ENCODE measurements around the gene GOLGA2. TPM values are rescaled to one million over a fixed set of nuclear protein-coding genes. Genes with fewer than 3 reads are reported as not detected.

The GOLGA2 gene
- polyA plus RNA-seq, 1 experiment: 112 TPM

GRCh38 chr9:128293091-128293490, 17.3 kb upstream of the GOLGA2 start:
- ChIA-PET POLR2A (no interaction called here), CTCF (interaction anchor here (0.7 to 1.3 kb wide), 2 partner anchors 48 to 128 kb away, joined by 6 to 7 read pairs; partner anchors contain the start of gene CERCAM)
- H3K9me3 ChIP-seq (ENCODE audit: control insufficient read depth, insufficient read depth, low read length): no peaks in the 10 kb centered on the region
- no peaks in the 10 kb centered on the region for H3K27me3 ChIP-seq (ENCODE audit: control insufficient read depth, insufficient read depth, low read length)
- no peak overlapping the region for H3K27ac ChIP-seq (ENCODE audit: low read depth, low read length)
- H3K4me3 ChIP-seq (ENCODE audit: low read depth, low read length): no peak overlapping the region
- TF ChIP-seq CTCF (IDR thresholded peaks at IDR 0.05; ENCODE audit: low read depth, low read length): no peak
- no peak for DNase-seq (ENCODE audit: low read depth, low spot score)

GRCh38 chr9:128292009-128292408, 16.2 kb upstream of the GOLGA2 start:
- TF ChIP-seq CTCF (IDR thresholded peaks at IDR 0.05; ENCODE audit: low read depth, low read length): no peak
- no peak for DNase-seq (ENCODE audit: low read depth, low spot score)
- H3K4me3 ChIP-seq (ENCODE audit: low read depth, low read length): no peak overlapping the region
- POLR2A ChIA-PET: no interaction called here
- CTCF ChIA-PET: interaction anchor here (0.9 to 1.4 kb wide), 3 partner anchors 15 to 106 kb away, joined by 3 to 9 read pairs (median 3); no protein-coding TSS in a partner anchor
- no peaks in the 10 kb centered on the region for H3K27me3 ChIP-seq (ENCODE audit: control insufficient read depth, insufficient read depth, low read length)
- no peaks in the 10 kb centered on the region for H3K9me3 ChIP-seq (ENCODE audit: control insufficient read depth, insufficient read depth, low read length)
- H3K27ac ChIP-seq (ENCODE audit: low read depth, low read length): no peak overlapping the region

GRCh38 chr9:128288273-128289004, 12.6 kb upstream of the GOLGA2 start:
- ChIA-PET POLR2A (interaction anchor here (0.7 kb wide), 1 partner anchor 321 kb away, joined by 3 read pairs; no protein-coding TSS in a partner anchor), CTCF (interaction anchor here (1.2 kb wide), 1 partner anchor 132 kb away, joined by 3 read pairs; the partner anchor contains the start of gene CERCAM)
- Histone ChIP-seq H3K9me3 (ENCODE audit: control insufficient read depth, insufficient read depth, low read length) (no peaks in the 10 kb centered on the region), H3K4me3 (ENCODE audit: low read depth, low read length) (no peak overlapping the region), H3K27ac (ENCODE audit: low read depth, low read length) (no peak overlapping the region), H3K27me3 (ENCODE audit: control insufficient read depth, insufficient read depth, low read length) (no peaks in the 10 kb centered on the region)
- DNase-seq (ENCODE audit: low read depth, low spot score): no peak
- TF ChIP-seq CTCF (IDR thresholded peaks at IDR 0.05; ENCODE audit: low read depth, low read length): no peak

GRCh38 chr9:128286440-128286839, 10.6 kb upstream of the GOLGA2 start:
- no peak for DNase-seq (ENCODE audit: low read depth, low spot score)
- CTCF ChIA-PET: interaction anchor here (1.2 kb wide), 1 partner anchor 9 kb away, joined by 6 read pairs; no protein-coding TSS in a partner anchor
- no peak for TF ChIP-seq CTCF (IDR thresholded peaks at IDR 0.05; ENCODE audit: low read depth, low read length)
- Histone ChIP-seq H3K27ac (ENCODE audit: low read depth, low read length) (no peak overlapping the region), H3K27me3 (ENCODE audit: control insufficient read depth, insufficient read depth, low read length) (no peaks in the 10 kb centered on the region), H3K4me3 (ENCODE audit: low read depth, low read length) (no peak overlapping the region), H3K9me3 (ENCODE audit: control insufficient read depth, insufficient read depth, low read length) (no peaks in the 10 kb centered on the region)
- POLR2A ChIA-PET: interaction anchor here (0.7 kb wide), 1 partner anchor 107 kb away, joined by 5 read pairs; no protein-coding TSS in a partner anchor
